Kidney (tissue), 14 donors: Measurements from ENCODE around the gene HRH2. TPM values are rescaled to one million over a fixed set of nuclear protein-coding genes. Genes with fewer than 3 reads are reported as not detected.

Experiments
- DNase-seq, 5 donors: peaks; one replicate each; pipeline ENCODE4 v3.0.0-alpha.2; 2013 to 2020
- FAIRE-seq: peaks from 2 replicates; lab custom pipeline; 2012; peaks lifted over from hg19 to GRCh38; lab: Jason Lieb, UNC
- H3K27ac ChIP-seq, 2 donors: one replicate each; pipeline ENCODE4 v1.7.0; 2013; ENCODE audit warnings: low read depth in 2 of 2, low read length in 2 of 2, inconsistent platforms in 1 of 2
- H3K27me3 ChIP-seq: one replicate; pipeline ENCODE4 v1.7.1; 2013; ENCODE audit warnings: low read length, inconsistent platforms; ENCODE audit not compliant: control insufficient read depth, insufficient read depth
- H3K36me3 ChIP-seq, 3 donors: one replicate each; pipeline versions ENCODE4 v1.7.0 to v1.7.1; 2013; ENCODE audit warnings: low read length in 3 of 3, control low read depth in 1 of 3, inconsistent platforms in 1 of 3; ENCODE audit not compliant: insufficient read depth in 3 of 3, control insufficient read depth in 2 of 3
- H3K4me1 ChIP-seq, 3 donors: one replicate each; pipeline versions ENCODE4 v1.7.0 to v1.7.1; 2013; ENCODE audit warnings: low read length in 3 of 3, inconsistent platforms in 1 of 3, low read depth in 1 of 3; ENCODE audit not compliant: control insufficient read depth in 2 of 3, insufficient read depth in 2 of 3
- H3K4me3 ChIP-seq, 3 donors: one replicate each; pipeline versions ENCODE4 v1.7.0 to v1.8.1; 2013; ENCODE audit warnings: low read length in 3 of 3, control low read depth in 1 of 3, inconsistent platforms in 1 of 3
- H3K9ac ChIP-seq, 3 donors: one replicate each; pipeline versions ENCODE4 v1.7.0 to v1.7.1; 2013; ENCODE audit warnings: low read length in 3 of 3, control low read depth in 1 of 3, inconsistent platforms in 1 of 3
- H3K9me3 ChIP-seq, 3 donors: one replicate each; pipeline versions ENCODE4 v1.7.0 to v1.7.1; 2013; ENCODE audit warnings: low read length in 3 of 3, control low read depth in 1 of 3, inconsistent platforms in 1 of 3; ENCODE audit not compliant: control insufficient read depth in 2 of 3, insufficient read depth in 1 of 3
- CTCF ChIP-seq: IDR thresholded peaks from 3 replicates; pipeline ENCODE4 v1.5.1; 2012; ENCODE audit warnings: mild to moderate bottlenecking, moderate library complexity, borderline replicate concordance; ENCODE audit not compliant: insufficient read depth; ENCODE audit errors: extremely low read depth
- intact Hi-C: fragments of 100-400 bp; cut with DNase I; formaldehyde crosslinking; loops from one replicate; pipeline ENCODE4 v1.11.1; 2022
- polyA plus RNA-seq: library from polyadenylated mRNA; stranded (reverse); fragments of 350-450 nt; fragmentation: Illumina TruSeq; extraction: RNeasy Lipid Tissue Mini Kit (QIAGEN cat#74804); gene quantifications from one replicate; pipeline ENCODE4 v1.2.3, GENCODE V29; 2014; ENCODE audit warnings: low read depth, low replicate concordance; ENCODE audit not compliant: insufficient read depth
- total RNA-seq: library from RNA; stranded (reverse); fragmentation: NEBNext Ultra II Directional; extraction: Animal tissue kit (Norgen Biotek cat#: 25700); gene quantifications from one replicate; pipeline ENCODE4 v1.2.1, GENCODE V29; 2021
- donor health status: control.
- donor health status: control.
- donor health status: control.
- donor health status: control.
- donor health status: control.
- donor health status: DM: yes; HTN: yes; CAD: no.
- donor health status: Normal renal cell carcinoma (clear cell type).

Gene HRH2
- total and polyA plus RNA-seq, 2 donors from 2014 or later, result 1.9 to 10.6 TPM

DNA sequence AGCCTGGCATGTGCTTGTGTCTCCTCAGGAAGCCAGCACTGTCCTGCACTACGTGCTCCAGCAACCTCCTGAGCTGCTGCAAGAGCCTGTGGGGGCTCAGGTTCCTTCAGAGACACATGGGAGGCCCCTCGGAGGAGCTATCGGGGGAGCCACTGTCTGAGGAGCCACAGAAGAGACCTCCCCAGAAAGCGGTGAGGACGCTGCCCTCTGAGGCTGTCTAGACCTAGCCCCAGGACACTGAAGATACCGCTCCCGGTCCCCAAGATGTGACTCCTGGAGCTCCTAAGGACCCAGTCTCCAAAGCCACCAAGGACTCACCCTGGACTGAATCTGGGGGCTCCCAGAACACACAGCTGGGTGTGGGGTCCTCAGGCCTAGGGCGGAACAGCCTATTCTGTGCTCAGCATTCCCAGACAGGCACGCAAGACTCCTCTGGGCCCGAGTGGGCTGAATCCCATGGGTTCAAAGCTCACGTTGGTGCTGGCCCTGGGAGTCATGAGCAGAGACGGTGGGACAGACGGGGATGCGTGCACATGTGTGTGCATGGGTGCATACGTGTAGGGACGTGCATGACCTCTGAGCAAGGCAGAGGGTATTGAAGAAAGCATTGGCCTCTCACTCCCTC is 50.0 kb downstream of the HRH2 start:
- H3K27ac ChIP-seq, result no peak overlapping the region
- peak in 1 of 5 donors; percentile 60 for DNase-seq
- no peak overlapping the region for H3K4me3 ChIP-seq
- no peak for TF ChIP-seq CTCF
- no peaks in the 10 kb centered on the region for H3K4me1 ChIP-seq
- no peak for FAIRE-seq
- H3K9ac ChIP-seq, result no peak overlapping the region
- H3K36me3 ChIP-seq, result no peaks in the 10 kb centered on the region
- intact Hi-C loops, result no loop called here
- H3K27me3 ChIP-seq, result no peaks in the 10 kb centered on the region
- peaks cover 0 to 4% (median 0%) of the 10 kb centered on the region in 3 donors for H3K9me3 ChIP-seq

DNA sequence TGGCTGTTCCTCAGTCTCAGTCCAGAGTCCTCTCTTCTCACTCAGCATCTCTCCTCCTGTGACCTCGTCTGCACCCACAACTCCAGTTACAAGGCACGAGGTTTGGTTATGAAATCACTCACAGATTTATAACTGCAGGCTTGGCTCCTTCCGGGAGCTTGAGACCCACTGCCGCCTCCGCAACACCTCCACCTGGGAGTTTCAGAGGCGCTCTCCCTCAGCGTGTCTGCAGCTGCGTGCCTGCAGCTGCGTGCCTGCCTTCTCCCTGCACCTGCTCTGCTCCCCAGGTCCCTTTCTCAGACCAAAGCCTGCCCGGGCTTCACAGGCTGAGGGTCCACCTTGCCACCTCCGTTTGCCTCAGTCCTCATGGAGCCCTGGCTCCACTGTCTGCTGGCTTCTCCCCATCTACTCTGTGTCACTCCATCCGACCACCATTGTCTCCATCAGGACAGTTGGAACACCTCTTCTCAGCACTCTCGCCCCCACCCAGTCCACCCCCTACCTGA is 51.5 kb downstream of the HRH2 start:
- Histone ChIP-seq H3K4me3 (no peak overlapping the region), H3K4me1 (no peaks in the 10 kb centered on the region), H3K27ac (no peak overlapping the region), H3K9me3 (peaks cover 0 to 7% (median 0%) of the 10 kb centered on the region in 3 donors), H3K9ac (no peak overlapping the region), H3K27me3 (no peaks in the 10 kb centered on the region), H3K36me3 (no peaks in the 10 kb centered on the region)
- peak in 1 of 5 donors; percentile 27 for DNase-seq
- TF ChIP-seq CTCF, result no peak
- intact Hi-C loops, result no loop called here
- no peak for FAIRE-seq

DNA sequence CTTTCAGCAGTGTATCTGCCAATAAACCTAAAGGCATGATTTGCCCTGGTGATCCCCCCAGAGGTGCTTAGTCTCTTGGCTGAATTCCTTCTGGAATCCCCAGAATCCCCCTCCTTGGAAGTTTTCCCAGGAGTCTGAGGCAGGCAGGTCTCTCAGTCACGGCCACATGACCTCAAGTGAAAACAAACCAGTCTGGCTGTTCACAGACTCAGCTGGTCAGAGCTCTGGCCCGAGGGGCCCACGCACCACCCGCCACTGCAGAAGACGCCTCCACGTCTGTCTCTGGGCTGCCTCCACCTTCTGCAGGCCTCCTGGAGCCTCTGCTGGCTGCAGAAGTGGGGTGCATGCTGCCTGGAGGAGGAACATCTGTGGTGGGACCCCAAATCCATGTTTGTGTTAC is 52.5 kb downstream of the HRH2 start:
- Histone ChIP-seq H3K4me3 (no peak overlapping the region), H3K27me3 (no peaks in the 10 kb centered on the region), H3K27ac (no peak overlapping the region), H3K4me1 (no peaks in the 10 kb centered on the region), H3K9ac (no peak overlapping the region), H3K36me3 (no peaks in the 10 kb centered on the region), H3K9me3 (peaks cover 0 to 9% (median 0%) of the 10 kb centered on the region in 3 donors)
- no peak for FAIRE-seq
- intact Hi-C loops, result no loop called here
- no peak for TF ChIP-seq CTCF
- DNase-seq, result peak in 1 of 5 donors; percentile 49
